NCI-H1417 (cell line): ENCODE results near the gene POU2AF3.
"Not testable (repeated sequence)": the region's sequence is repeated elsewhere in the genome, so short reads cannot be mapped to it uniquely, and the experiment has no call there.

Experiments
- DNase-seq, 3 experiments: peaks; one replicate each; lab custom pipeline; 2025; lab: John Stamatoyannopoulos, UW

The POU2AF3 gene

DNA sequence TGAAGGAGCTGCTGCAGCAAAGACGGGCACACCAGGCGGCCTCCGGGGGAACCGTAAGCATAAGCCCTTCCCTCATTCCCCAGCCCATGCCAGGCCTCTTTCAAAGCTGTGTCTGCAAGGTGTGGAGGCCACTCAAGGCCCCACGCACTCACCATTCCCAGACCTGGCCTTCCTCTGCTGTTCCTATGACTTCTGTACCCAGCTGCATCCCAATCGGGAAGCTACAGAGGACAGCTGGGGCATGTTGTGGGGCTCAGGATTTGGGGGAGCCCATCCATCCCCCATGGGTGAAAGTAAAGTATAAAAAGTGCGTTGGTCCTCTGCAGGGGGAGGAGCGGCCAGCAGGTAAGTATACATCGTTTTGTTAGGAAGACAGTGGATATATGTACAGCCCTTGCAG is 2.2 kb downstream of the POU2AF3 start:
- DNase-seq = no peak

DNA sequence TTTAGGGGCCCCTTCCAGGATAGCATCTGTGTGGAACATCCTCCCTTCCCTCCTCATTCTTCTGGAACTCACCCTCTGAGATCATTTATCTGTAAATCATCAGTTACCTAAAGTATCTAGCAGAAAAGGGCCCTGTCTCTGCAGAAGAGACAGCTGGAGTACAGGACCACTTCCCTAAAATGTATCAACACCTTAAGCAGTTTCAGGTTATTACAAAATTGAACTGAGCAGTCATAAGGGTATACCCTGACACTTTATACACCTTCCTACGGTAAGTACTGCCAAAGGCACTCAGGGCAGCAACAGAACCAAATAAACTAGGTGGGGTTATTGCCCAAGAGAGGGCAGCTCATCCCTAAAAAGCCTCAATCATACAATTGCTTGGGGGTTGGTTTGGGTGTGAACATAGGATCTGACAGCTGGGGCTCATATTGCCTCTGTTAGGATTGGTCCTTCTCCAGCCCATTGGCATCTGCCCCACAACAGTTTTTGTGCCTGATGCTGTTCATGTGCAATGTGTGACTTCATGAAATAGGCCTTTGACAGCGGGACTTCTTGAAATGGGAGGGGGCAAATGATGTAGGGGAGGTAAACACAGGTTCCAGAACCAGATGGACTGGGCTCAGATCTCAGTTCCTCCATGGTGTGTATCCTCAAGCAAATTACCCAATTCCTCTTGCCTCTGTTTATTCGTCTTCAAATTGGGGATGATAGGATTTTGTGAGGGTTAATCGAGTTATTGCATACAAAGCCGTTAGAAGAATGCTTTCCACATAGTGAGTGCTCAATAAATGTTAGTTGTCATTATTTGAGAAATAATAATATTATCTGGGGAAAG is 2.9 kb downstream of the POU2AF3 start:
- DNase-seq = peak in 1 of 3 experiments; percentile 40

DNA sequence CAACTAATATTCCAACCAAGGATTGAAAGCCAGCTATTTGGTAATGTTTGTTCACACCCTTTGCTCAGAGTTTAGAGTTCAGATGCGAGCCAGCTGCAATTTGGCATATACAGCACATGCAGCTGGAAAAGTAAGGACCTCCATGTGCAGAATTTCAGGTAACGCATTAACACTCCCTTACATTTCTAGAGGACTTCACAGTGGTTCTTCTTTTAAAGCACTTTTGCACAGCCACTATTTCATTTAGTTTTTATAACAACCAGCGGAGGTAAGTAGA is 3.4 kb downstream of the POU2AF3 start:
- DNase-seq = peak in 1 of 3 experiments; percentile 33

DNA sequence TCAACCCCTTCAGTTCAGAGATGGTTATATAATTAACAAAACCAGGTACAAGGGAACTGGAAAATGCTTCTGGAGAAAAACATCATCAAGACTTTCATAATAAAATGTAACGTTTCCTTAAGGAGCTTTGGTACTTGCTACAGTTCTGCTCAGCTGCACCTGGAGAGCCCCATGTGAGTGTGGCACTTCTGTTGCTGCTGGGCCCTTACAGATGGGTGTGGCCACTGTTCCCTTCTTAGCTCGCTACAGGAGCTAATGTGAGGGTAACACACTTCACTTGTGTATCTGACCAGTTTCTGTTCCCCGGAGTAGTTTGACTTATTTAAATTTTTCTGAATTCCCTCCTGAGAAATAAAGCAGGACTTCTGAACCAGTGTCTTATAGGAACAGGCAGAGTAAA is 4.0 kb downstream of the POU2AF3 start:
- peak in 1 of 3 experiments; percentile 82 for DNase-seq

DNA sequence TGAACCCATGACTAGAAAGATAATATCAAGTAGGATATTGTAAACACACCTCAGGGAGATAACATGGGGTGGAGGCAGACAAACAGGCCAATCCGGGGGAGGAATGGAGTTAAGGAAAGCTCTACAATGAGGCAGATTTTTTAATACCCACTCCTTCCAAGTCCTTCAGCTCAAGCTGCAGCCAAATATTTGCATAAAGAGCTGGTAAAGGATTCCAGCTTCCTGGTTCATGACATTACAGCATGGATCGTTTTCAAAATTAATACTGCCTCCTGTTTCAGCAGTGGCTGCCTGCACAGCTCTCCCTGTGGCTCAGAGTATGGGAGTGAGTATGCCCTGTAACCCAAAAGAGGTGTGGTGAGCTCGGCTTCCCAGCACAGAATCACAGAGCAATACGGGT is 5.1 kb downstream of the POU2AF3 start:
- peak; percentile 22 to 66 (median 56) for DNase-seq

DNA sequence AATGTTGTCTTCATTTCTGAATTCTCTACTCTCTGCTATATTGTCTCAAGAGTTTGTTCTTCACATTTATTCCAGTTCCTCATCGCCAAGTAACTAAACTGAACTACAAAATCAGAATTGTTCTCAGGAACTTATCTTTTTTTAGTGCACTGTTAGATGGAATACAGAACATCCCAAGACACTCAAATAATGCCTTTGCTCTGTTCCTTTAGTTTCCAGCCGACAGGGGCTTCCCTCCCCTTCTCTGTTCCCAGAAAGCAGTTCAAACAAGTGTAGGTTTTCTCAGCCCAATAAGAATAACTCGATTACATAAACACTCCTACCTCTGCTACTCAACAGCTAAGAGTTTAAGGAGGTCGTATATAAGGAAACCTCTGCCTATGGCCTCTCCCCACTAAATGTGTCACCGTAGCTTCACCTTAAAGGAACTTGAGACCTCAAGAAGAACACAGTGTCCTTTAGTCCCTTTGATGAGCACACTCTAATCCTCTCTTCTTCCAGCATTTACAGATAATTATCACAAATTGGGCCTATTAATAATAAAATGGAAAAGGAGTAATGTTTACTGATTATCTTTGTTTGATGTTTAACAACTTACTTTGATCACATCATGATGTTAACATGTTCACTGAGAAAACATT is 6.9 kb downstream of the POU2AF3 start:
- DNase-seq = no peak

DNA sequence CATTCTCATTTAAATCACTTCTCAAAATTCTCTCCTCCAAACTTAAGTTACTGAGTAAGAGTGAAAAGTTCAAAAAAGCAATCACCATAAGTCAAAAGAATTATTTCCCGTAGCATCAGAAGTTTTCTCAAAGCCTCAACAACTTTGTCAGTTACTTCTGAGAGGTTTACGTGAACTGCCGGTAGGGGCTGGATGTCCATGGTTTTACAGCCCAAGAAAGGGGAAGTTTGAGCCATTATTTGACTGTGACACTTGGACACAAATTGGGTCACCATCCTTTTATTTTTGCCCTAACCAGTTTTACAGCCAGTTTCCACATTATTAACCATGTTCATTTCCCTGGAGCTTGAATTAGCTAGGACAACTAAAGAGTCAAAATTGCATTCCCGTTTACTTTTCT is 7.5 kb downstream of the POU2AF3 start:
- no peak for DNase-seq

DNA sequence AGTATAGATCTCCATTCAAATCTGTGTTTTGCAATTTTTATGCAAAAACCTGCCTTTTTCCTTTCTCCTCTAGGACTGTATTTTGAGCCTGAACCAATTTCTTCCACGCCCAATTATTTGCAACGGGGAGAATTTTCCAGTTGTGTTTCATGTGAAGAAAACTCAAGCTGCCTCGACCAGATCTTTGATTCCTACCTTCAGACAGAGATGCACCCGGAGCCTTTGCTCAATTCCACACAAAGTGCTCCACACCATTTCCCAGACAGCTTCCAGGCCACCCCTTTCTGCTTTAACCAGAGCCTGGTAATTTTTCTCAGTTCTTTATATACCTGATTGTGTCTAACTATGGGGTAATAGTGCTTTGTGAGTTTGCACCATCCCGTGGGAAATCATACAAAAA is 8.0 kb downstream of the POU2AF3 start:
- no peak for DNase-seq

DNA sequence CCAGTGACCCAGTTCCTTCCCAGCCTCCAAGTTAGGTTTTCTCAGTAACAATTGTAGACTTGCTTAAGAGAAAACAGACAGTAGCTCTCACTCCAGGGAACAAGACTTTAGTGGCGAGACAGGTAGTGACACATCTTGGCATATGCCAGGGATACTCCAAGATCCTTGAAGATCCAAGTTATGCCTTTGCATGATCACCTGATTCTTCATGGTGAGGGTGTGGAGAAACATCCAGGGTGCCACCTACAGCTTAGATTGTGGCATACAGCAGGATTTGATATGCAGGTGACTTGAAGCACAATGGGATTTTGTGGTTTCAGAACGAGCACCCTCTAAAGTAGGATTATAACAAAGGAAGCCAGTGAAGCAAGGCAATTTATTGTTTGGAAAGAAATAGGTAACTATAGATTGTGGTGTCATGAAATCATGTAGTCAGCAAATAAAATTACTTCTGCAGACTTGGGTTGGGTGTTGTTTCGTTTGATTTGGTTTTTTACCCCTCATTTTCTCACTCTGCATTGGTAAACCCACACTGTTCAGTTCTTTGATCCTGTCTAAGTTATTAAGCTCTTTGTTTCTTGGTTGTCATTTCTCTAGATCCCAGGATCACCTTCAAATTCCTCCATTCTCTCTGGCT is 9.2 kb downstream of the POU2AF3 start:
- peak in 2 of 3 experiments; percentile 41 to 74 for DNase-seq

DNA sequence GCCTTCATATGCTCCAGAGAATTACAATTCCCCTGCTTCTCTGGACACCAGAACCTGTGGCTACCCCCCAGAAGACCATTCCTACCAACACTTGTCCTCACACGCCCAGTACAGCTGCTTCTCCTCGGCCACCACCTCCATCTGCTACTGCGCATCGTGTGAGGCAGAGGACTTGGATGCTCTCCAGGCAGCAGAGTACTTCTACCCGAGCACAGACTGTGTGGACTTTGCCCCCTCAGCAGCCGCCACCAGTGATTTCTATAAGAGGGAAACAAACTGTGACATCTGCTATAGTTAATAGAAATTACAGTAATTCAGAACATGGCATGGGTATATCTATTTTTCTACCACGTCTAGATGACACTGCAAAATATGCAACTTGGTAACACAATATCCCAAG is 9.8 kb downstream of the POU2AF3 start:
- DNase-seq = peak; percentile 32 to 69 (median 66)

DNA sequence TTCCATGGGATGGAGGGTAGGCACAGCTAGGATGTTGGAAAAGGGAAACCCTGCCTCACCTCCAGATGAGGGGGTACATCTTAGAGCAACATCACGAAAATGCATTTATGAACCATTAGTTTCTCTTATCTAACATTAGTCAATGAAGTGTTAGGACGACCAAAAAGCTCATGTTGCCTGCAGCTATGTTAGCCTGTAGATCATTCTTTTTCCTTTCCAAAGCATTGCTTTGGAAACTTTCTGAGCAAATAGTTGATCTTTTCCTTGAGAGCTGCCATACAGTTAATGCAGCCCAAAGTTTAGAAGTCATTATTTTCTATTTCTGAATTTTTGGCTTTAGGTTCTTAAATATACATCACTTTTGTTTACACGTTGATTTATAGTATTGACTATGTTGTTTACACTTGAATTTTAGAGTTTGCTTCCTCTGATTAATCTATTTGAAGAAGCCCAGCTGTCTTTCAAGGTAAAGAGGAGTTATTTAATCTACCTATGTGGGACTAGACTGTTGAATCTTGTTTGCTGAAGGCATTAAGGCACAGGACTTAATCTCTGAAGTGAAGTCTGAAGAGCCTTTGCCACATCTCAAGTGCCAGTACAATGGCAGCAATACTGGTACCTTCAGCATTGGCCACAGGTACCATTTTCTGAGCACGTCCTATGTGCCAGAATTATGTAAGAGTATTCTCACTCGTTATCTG is 11.0 kb downstream of the POU2AF3 start:
- peak in 1 of 3 experiments; percentile 40 for DNase-seq

DNA sequence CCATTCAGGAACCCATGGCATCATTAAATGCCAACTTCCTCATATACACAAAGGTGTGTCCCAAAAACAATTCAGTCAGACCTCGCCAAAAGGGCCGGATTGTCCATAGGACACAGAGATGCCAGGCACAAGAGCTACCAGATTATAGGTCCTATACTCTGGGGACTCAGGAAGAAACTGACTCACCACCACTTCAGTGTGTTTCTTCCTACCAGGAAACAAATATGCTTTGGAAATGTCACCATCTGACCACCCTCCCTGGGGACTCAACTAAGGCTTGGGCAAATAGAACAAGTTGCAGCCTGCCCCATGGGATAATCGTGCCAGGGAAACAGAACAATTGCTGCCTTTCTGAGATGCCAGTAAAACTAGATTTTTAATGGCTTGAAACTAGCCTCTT is 11.7 kb downstream of the POU2AF3 start:
- peak; percentile 50 to 89 (median 76) for DNase-seq

DNA sequence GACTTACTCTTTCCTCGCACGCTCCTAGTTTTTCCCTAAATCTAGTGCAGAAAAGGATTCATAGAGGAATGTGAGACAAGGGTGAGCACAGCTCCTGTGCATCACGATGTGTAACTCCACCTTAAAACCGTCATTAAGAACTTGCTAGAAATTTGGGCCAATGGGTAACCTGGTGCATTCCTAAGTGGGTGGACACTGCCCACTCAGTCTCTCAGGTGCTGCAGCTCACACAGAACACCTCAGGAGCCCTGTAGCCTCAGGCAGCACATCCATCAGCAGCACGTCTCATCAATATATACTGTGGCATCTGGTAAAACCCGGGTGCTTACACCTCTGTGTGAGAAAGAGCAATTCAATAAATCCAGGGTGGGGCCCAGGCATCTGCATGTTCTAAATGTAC is 12.4 kb downstream of the POU2AF3 start:
- peak in 2 of 3 experiments; percentile 42 to 66 for DNase-seq

DNA sequence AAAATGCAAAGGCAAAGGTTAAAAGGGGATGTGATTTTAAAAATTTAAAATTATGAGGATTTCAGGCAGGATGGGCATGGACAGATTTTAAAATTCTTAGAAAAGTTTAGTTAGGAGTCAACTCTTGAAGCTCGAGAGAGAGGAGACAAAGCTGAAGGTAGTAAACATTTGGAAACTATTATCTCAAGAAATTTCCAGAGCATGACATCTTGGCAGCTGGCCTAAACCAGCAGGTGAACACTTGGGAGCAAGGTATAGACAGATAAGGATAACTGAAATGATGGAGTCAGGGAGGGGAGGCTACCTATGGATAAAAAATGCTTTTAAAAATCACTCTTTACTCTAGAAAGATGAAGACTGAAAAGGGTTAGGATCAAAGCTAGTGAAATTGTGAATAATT is 13.7 kb downstream of the POU2AF3 start:
- DNase-seq = peak in 1 of 3 experiments; percentile 22

DNA sequence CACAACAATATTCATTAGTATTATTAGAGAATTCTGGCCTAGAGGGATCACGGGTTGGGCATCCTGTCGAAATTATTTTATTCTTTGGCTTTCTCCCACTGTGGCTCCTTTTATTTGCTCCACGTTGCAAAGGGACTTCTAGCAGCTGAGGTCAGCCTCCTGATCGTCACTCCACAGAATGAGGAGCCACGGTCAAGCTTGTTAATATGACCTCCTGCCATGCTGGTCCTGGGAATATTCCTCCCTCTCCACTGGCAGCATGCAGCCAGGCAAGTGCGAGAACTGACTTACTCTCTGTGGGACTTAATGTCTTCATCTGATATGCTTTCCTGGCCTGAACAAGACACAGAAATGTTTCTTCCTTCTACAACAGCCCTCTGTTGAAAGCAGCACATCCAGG is 20.9 kb downstream of the POU2AF3 start:
- no peak for DNase-seq

DNA sequence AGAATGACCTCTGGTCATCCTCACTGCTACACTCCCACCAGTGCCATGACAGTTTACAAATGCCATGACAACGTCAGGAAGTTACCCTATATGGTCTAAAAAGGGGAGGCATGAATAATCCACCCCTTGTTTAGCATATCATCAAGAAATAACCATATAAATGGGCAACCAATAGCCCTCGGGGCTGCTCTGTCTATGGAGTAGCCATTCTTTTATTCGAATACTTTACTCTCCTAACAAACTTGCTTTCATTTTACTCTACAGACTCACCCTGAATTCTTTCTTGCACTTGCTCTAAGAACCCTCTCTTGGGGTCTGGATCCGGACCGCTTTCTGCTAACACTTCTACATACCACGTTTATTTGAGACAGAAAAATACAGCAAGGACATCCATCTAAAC is 21.9 kb downstream of the POU2AF3 start:
- not testable (repeated sequence) for DNase-seq

DNA sequence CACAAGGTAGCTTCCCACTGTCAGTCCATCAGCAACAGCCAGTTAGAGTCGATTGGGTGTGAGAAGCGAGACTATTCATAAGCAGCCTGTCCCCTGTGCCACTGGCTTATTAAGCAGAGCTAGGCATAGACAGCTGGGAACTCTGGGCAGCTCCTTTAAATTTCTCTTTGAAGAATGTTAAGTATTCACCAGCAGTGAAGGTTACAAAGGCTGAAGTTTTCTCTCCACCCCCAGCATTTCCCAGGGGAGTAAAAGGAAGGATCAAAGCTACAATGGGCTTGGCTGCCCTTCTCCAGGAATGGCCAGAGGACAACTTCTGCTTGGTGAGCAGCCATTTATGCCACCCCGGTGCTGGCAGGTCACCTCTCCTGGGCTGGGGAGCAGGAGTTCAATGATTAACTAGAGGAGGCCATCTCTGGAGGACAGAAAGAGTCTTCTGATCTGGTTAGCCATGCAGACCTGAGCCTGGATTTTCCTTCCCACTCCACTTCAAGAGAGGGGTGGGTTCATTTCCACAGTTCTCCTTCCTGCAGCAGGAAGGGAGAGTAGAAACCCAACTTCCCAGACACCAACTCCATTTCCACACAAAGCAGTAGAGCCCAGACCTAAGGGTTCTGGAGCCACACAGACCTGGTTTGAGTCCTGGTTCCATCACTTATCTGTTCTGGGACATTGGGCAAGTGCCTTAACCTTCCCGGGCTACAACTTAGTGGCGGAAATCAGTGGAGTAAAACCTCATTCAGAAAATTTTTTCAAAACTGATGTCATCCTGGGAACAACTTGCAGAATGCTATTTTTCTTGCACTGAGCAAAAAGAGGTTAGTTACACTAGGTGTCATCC is 22.6 kb downstream of the POU2AF3 start:
- DNase-seq = no peak

DNA sequence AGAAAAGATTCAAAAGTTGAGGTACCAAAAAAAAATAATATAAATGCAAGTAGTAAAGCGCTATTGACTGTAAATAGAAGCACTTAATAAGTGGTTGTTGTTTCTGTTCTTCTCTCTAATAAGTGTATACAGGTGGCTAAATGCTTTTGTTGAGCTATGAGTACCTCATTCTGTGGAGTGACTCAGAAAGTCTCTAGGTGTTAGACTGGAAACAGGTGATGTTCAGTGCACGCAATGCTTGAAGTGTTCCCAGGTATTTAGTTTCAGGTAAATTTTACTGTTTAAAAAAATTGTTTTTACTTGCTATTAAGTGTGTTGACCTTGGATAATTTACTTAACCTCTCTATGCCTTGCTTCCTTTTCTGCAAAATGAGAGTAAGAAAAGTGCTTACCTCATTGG is 24.2 kb downstream of the POU2AF3 start:
- DNase-seq = peak in 1 of 3 experiments; percentile 32

DNA sequence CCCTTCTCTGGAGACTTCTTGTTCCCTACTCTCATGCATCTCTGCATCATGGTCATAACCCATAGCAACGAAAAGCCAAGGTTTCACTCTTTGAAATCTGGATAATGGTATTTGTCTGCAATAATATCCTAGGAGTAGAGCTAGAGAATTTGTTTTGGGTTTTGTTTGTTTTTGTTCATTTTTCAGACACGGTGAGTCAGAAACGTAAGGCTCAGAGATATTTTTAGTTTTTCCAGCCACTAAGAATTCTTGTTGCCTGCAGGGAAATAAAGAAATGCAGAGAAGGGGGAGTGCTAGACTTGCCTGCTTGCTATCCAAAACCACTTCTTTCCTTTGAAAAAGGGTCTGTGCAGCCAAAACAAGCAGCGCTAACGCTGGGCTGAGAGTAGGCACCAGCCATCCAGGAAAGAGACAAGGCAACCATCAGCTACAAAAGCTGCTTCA is 26.0 kb downstream of the POU2AF3 start:
- no peak for DNase-seq

DNA sequence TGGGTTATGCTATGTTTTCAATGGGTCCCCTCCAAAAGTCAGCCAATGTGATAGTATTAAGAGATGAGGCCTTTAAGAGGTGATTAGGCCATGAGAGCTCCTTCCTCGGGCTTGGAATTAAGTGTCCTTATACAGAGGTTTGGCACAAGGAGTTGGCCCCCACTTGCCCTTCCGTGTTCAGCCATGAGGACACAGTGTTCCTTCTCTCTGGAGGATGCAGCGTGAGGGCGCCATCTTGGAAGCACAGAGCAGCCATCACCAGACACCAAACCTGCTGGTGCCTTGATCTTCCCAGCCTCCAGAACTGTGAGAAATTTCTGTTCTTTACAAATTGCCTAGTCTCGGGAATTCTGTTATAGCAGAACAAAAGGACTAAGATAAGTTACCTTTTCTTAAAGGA is 26.9 kb downstream of the POU2AF3 start:
- DNase-seq = no peak

DNA sequence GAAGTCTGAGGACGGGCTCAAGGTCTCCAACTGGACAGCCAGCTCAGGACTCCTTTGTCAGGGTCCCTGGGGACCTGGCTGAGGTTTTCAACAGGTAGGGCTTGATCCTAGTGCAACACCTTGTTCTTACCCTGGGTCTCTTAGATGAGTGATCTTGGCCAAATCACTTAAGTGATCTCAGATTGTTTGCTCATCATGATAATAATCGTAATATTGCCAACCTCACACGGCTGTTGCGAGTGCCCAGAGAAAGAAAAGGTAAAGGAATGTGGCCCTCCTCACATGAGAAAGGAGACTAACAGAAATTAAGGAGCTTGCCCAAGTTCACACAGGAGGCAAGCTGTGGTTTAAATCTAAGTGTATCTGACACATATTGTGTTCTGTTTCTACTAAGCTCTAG is 28.5 kb downstream of the POU2AF3 start:
- DNase-seq = no peak
